K562 (cell line): ENCODE results near the gene DAG1. TPM values are rescaled to one million over a fixed set of nuclear protein-coding genes. Genes with fewer than 3 reads are reported as not detected.

Experiments
- CBFB ChIP-seq: sonication (generic); formaldehyde crosslinking; IDR thresholded peaks from 2 replicates; pipeline ENCODE4 v1.4.0; 2020; ENCODE audit warnings: mild to moderate bottlenecking, missing genetic modification reagents
- CUX1 ChIP-seq: fragments of 200-800 bp; sonication (Bioruptor generic); IDR thresholded peaks from 2 replicates; pipeline ENCODE4 v1.6.1; 2016; ENCODE audit warnings: missing genetic modification characterization, missing compliant biosample characterization
- DIDO1 ChIP-seq: fragments of 450-650 bp; IDR thresholded peaks from 2 replicates; pipeline ENCODE4 v1.6.1; 2016; ENCODE audit warnings: low read depth, missing biosample characterization, missing genetic modification characterization
- FOXO4 ChIP-seq: fragments of 450-650 bp; formaldehyde crosslinking; IDR thresholded peaks from 2 replicates; pipeline ENCODE4 v1.4.0; 2020; ENCODE audit warnings: mild to moderate bottlenecking, moderate library complexity
- HDAC6 ChIP-seq: IDR thresholded peaks from 2 replicates; pipeline ENCODE4 v1.6.1; 2012; ENCODE audit warnings: low read depth, mild to moderate bottlenecking, control low read depth, inconsistent platforms, low read length, moderate library complexity
- MCM2 ChIP-seq: fragments of 450-650 bp; IDR thresholded peaks from 2 replicates; pipeline ENCODE4 v1.6.1; 2017; ENCODE audit warnings: low read depth, mild to moderate bottlenecking
- RBBP5 ChIP-seq: fragments of 200-600 bp; sonication (generic); IDR thresholded peaks from 2 replicates; pipeline ENCODE4 v1.6.1; 2012; ENCODE audit warnings: borderline replicate concordance, mild to moderate bottlenecking, low read length, control low read depth, inconsistent platforms; ENCODE audit not compliant: insufficient read depth, poor library complexity, severe bottlenecking
- YBX1 ChIP-seq: fragments of 450-650 bp; IDR thresholded peaks from 2 replicates; pipeline ENCODE4 v1.7.1; 2016; ENCODE audit warnings: mild to moderate bottlenecking
- ZNF830 ChIP-seq: fragments of 250-450 bp; sonication (Bioruptor Pico); IDR thresholded peaks from 2 replicates; pipeline ENCODE4 v1.5.0; 2021; ENCODE audit warnings: mild to moderate bottlenecking
- polyA plus RNA-seq, 8 experiments: library from polyadenylated mRNA; depleted of rRNA in 4 of 8; stranded (reverse) in 5 of 8; unstranded in 3 of 8; fragments of >200 nt; fragmentation: Nextera tagmentation in 2 of 8; fragmentation: Illumina TruSeq in 1 of 8; extraction: Ambion mirVana in 2 of 8; extraction: Trizol in 1 of 8; gene quantifications; 2 replicates each; pipeline versions ENCODE4 v1.2.1 to v1.2.3, GENCODE V29; 2011 to 2014; ENCODE audit warnings: inconsistent platforms in 1 of 8, missing spikeins in 1 of 8
- total RNA-seq, 7 experiments: library from RNA; depleted of rRNA in 6 of 7; stranded (reverse); fragments of >200 nt in 6 of 7; fragmentation: Illumina TruSeq in 2 of 7; extraction: Trizol in 2 of 7; gene quantifications; 2 replicates each; pipeline versions ENCODE4 v1.2.1 to v1.2.3, GENCODE V29; 2011 to 2021; ENCODE audit warnings: low replicate concordance in 1 of 7
- TF ChIP-seq, protein P1 (sequence below): fragments of 250-450 bp; sonication (Bioruptor Pico); IDR thresholded peaks from 2 replicates; pipeline ENCODE4 v1.4.0; 2020
- TF ChIP-seq, protein P2 (sequence below): fragments of 250-450 bp; sonication (Bioruptor Pico); IDR thresholded peaks from 2 replicates; pipeline ENCODE4 v1.8.0; 2021; ENCODE audit warnings: mild to moderate bottlenecking, moderate library complexity
- TF ChIP-seq, protein P3 (sequence below): fragments of 150-350 bp; conservative IDR thresholded peaks from 2 replicates; pipeline ENCODE4 v1.6.1; 2014; ENCODE audit warnings: low read length
- TF ChIP-seq, protein P4 (sequence below): sonication (generic); formaldehyde crosslinking; IDR thresholded peaks from 2 replicates; pipeline ENCODE4 v1.8.1; 2022; ENCODE audit warnings: missing genetic modification reagents

DAG1 gene
- total and polyA plus RNA-seq, 9 of the 15 experiments (the other 6 are each of a cell fraction or from before 2014, with no cell fraction given), result 0.29 to 19.6 (median 8.2) TPM

DNA sequence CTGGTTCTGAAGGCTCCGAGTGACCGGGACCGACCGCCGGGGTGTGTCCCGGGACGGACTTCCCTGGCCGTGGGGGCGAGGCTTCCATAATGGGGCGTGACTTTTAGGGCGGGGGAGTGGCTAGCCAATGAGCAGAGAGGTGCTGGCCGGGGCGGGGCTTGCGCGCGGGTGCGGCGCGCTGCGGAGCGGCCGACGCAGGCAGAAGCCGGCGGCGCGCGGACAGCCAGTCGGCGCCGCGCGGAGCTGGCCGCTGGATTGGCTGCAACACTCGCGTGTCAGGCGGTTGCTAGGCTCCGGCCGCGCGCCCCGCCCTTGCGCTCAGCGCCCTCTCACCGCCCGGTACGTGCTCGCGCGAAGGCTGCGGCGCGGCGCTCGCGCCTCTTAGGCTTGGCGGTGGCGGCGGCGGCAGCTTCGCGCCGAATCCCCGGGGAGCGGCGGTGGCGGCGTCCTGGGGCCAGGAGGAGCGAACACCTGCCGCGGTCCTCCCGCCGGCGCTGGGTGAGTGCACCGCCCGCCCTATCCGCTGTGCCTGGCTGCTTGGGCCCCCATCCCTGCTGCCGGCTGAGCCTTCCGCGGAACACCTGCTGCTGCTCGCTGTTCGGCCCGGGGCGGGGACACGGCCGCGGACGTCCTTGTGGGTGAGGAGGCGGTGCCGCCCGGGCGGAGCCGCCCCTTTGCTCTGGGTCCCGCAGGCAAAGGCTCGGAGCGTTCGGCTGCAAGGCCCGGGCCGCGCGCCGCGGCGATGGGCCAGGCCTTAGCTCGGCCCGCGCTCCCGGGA is at the start of gene DAG1 (continued):
- TF ChIP-seq, protein P1, sequence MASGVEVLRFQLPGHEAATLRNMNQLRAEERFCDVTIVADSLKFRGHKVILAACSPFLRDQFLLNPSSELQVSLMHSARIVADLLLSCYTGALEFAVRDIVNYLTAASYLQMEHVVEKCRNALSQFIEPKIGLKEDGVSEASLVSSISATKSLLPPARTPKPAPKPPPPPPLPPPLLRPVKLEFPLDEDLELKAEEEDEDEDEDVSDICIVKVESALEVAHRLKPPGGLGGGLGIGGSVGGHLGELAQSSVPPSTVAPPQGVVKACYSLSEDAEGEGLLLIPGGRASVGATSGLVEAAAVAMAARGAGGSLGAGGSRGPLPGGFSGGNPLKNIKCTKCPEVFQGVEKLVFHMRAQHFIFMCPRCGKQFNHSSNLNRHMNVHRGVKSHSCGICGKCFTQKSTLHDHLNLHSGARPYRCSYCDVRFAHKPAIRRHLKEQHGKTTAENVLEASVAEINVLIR (CRISPR knock-in tag), result no peak
- TF ChIP-seq RBBP5, result peak; percentile 60
- TF ChIP-seq HDAC6, result no peak
- TF ChIP-seq, protein P2, sequence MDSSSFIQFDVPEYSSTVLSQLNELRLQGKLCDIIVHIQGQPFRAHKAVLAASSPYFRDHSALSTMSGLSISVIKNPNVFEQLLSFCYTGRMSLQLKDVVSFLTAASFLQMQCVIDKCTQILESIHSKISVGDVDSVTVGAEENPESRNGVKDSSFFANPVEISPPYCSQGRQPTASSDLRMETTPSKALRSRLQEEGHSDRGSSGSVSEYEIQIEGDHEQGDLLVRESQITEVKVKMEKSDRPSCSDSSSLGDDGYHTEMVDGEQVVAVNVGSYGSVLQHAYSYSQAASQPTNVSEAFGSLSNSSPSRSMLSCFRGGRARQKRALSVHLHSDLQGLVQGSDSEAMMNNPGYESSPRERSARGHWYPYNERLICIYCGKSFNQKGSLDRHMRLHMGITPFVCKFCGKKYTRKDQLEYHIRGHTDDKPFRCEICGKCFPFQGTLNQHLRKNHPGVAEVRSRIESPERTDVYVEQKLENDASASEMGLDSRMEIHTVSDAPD (CRISPR knock-in tag), result no peak
- TF ChIP-seq, protein P3, sequence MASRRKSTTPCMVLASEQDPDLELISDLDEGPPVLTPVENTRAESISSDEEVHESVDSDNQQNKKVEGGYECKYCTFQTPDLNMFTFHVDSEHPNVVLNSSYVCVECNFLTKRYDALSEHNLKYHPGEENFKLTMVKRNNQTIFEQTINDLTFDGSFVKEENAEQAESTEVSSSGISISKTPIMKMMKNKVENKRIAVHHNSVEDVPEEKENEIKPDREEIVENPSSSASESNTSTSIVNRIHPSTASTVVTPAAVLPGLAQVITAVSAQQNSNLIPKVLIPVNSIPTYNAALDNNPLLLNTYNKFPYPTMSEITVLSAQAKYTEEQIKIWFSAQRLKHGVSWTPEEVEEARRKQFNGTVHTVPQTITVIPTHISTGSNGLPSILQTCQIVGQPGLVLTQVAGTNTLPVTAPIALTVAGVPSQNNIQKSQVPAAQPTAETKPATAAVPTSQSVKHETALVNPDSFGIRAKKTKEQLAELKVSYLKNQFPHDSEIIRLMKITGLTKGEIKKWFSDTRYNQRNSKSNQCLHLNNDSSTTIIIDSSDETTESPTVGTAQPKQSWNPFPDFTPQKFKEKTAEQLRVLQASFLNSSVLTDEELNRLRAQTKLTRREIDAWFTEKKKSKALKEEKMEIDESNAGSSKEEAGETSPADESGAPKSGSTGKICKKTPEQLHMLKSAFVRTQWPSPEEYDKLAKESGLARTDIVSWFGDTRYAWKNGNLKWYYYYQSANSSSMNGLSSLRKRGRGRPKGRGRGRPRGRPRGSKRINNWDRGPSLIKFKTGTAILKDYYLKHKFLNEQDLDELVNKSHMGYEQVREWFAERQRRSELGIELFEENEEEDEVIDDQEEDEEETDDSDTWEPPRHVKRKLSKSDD, result no peak
- TF ChIP-seq FOXO4, result no peak
- TF ChIP-seq, protein P4, sequence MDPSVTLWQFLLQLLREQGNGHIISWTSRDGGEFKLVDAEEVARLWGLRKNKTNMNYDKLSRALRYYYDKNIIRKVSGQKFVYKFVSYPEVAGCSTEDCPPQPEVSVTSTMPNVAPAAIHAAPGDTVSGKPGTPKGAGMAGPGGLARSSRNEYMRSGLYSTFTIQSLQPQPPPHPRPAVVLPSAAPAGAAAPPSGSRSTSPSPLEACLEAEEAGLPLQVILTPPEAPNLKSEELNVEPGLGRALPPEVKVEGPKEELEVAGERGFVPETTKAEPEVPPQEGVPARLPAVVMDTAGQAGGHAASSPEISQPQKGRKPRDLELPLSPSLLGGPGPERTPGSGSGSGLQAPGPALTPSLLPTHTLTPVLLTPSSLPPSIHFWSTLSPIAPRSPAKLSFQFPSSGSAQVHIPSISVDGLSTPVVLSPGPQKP (CRISPR knock-in tag), result no peak
- no peak for TF ChIP-seq ZNF830 (CRISPR knock-in tag)
- no peak for TF ChIP-seq MCM2
- no peak for TF ChIP-seq DIDO1 (tag)
- TF ChIP-seq YBX1, result no peak
- no peak for TF ChIP-seq CBFB
- TF ChIP-seq CUX1 (CRISPR knock-in tag), result no peak
